Activated CD4-positive, alpha-beta T cell treated with anti-CD3 and anti-CD28 coated beads, Interleukin-2, amount 50 U/mL, for 24 hours (primary cell): ENCODE measurements around the gene POU3F2.

ENCODE experiments used
- DNase-seq, 2 donors: peaks; one replicate each; pipeline ENCODE4 v3.0.0-alpha.2; 2020; ENCODE audit warnings: low read depth in 1 of 2, low spot score in 1 of 2

Gene POU3F2

DNA sequence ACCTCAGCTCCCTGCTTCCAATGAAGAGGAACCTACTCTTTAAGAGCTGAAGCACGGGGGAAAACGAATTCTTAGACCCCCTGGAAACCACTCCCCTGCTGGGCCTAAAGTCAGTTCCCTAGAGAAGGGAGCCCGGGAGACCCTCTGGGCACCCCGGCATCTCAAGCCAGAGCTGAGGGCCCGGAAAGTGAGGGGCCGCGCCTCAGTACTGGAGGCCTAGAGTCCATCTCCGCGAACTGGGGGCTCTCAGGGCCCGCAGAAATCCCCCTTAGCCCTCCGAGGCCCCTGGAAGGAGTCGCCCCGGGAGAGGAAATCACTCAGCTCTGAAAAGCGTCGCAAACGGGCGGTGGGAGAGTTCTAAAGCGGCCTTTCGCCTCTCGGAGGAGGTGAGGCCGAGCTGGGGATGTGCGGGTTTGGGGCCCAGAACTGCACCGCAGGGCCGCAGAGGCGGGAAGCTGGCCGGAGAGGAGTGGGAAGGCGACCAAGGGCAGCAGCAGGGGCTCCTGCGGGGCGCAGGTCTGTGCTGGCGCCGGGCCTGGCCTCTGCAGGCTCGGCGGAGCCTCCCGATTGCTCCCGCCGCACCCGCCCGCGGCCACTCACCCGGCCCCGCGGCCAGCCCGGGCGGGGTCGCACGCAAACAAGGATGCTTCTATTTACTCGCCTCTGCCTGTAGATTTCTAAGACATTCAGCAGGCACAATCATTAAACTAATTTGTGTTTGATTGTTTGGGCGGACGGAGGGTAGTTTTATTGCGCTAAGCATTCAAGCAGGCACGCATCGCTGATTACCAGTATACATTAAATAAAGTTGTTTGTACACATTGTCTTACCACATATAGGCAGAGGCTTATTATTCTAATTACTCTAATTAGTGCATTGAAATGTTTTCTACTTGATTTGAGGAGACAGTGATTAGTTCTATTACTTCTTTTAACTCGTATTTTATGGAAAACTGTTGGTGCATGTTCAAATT, 9.2 kb downstream of the POU3F2 start:
- DNase-seq, result no peak

DNA sequence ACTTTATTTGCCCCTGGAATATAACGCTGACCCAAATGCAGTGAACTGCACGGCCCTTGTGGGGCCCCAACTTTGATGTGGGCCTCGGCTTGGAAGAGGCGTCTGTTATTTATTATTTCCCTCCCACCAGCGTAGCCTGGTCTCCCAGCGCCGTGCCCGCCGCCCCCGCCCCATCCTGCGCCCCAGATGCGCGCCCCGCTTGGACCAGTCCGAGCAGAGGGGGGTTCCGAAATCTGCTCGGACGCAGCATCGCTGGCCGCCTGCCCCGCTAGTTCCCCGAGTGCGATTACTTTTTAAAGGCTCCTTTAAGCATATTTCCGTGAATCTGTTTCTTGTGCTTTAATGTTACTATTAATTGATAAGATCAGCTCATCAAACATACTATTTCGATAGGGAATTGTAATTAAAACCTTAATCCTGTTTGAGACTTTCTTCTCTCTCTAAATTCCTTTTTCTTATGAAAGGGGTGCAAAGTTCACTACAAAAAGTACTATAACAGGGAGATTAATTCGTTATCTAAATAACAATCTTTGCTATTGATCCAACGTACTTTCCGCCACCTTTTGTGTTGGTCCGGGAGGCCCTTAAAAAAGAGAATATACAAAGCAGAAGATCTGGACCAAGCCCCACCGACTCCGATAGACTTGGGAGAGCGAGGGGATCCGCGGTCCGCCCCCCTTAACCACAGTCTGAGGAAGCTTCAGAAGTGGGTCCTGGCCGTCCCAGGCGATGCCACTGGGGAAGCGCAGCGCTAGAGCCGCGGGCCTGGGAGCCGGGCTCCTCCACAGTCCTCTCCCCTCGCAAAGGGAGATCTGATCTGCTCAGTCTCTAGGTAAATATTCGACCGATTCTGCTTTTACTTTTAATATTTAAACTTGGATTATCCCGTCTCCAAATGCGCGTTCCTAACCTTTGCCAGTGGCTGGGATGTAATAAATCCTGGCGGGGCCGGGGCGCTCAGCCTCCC, 10.2 kb downstream of the POU3F2 start:
- DNase-seq, result no peak

DNA sequence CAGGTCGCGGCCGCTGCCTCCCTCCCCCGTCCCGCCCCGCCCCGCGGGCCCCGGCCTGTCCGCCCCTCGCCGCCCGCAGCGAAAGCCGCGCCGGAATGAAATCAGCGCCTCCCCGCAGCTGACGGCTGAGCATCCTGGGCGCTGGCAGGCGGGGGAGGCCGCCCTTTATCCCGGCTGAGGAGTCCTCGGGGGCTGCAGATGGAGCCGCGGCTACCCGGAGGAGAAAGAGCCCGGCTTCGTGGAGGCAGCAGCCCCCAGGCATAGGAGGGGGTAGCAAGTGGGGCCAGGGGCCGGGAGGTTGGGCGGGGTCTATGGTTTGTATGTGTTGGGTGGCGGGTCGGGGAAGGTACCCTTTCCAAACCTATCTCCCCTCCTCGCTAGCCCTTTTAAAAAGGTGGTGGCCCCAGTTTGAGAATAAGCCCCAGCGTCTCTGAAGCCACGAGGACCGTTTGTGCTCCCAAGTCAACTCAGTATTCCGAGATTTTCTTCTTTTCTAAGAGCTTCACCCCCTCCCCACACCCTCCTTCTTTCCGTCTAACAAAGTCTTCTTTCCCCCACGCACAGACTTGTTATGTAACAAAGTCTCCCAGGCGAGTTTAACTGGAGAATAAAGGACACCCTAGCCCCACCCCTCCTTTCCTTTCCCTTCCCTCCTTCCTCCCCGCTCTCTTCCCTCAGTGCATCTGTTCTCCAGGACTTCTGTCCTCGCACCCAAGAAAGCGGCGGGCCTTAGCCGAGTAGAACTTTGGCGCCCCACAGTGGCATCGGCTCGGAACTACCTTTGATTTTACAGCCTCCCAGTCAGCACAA, 11.0 kb downstream of the POU3F2 start:
- DNase-seq, result peak; percentile 56 to 57

DNA sequence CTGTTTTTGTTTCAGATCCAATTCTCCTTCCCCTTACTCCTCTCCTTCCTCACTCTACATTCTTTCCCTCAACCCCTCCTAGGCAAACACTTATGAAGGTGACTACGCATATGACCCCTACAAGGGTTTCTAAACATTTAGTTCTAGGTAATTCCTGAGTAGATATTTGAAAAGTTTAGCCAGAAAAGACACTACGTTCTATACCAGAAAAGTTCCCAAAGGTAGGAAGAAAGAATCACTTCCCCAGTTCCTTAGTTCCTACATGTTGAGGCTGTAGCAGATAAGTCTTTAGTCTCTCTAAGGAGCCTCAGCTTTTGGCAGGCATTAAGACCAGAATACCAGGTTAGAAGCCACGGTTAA, 11.6 kb downstream of the POU3F2 start:
- DNase-seq, result no peak

GRCh38 chr6:98847416-98847778, 13.0 kb downstream of the POU3F2 start:
- DNase-seq, result no peak

DNA sequence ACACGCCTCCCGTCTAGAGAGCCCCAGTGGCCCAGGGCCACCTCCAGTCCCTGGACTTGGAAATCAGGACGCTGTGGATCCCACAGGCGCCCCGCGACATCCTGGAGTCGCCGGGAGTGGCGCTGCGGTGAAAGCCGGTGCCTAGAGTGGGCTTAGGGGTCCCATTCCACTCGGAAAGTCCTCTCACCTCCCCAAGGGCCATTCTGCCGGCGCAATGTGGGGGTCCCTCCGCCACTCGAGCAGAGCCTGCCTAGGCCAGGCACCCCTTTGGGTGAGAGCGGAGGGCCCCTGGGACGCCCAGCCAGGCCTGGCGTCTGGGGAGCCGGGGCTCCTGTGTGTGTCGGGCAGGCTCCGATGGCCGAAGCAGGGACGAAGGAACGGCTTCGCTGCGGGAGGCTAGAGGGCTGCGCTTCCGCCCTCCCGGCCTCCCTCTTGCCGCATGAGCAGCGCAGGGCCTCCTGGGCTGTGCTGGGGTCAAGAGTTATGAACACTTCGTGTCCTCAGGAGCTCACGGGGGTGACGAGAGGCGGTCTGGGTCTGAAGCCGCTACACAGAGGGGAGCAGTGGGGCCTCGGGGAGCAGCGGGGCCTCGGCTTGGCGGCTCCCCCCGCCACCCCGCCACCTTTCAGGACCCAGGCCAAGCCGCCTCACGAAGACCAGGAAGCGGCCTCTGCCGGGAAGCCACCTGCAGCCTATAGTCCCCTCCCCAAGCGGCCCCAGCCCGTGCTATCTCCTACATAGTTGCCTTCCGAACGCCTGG, 13.6 kb downstream of the POU3F2 start:
- DNase-seq, result no peak

DNA sequence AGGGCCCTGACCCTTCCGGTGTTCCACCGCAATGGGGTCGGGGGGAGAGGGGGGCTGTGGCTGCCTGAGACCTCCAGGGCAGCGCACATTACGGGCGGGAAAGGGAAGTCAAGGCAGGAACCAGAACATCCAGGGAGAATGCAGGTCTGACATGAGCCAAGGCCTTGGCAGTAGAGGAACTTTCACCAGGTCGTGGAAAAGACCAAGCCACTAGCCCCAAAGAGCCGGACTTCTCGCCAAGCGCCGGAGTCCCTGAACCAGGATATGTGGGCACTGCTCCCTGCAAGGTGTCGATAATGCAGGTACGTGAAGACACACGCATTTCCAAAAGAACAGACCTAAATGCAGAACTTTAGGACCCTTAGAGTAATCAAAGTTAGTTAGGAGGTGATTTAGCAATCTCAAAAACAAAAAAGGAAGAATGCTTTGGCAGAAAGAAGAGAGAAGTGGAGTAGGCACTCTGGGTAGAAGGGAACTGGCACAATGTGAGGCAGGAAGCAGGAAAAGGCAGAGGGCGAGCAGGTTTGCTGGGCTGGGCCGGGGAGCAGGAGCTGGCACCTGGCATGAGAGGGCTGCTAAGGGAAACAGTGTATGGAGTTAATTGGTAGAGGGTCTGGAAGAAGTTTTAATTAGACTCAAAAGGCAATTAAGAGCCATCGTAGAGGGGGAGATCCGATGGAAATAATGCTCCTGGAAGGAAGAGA, 14.3 kb downstream of the POU3F2 start:
- DNase-seq, result no peak

DNA sequence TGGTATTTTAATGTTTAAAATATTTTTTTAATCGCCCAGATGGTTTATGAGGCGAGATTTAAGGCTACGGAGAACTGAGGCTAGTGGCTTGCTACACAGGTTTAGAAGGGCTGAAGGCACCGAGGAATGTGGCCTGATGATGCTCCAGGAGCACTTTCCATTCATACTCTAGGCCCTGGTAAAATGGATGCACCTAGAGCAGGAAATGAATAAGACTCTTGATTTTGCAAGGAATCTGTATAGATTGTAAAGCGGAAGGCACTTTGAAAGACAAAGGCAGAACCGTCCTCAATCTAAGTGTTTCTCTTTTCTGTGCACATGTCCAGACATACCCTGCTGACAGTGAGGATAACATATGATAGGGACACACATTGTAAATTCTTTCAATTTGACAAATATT, 30.1 kb downstream of the POU3F2 start:
- no peak for DNase-seq

- DNase-seq, result no peak
Observed at GRCh38 chr6:98871057-98871456, 36.7 kb downstream of the POU3F2 start.

GRCh38 chr6:98871821-98872220, 37.4 kb downstream of the POU3F2 start:
- DNase-seq, result no peak

DNA sequence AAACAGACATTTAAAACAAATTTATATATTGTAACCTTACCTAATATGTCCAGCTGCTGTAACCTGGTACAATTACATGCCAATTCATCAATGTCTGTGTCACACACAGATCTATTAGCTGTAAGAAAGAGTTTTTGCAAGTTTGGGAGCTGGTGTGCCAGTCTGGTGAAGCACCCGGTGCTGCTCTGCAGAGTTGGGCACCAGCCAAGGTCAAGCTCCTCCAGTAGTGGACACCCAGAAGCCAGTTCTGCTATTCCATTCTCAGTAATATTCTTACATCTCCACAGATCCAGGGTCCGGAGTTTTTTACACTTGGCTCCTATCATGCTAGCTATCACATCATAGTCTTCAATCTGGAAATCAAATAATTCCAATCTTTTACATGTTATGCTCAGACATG, 41.0 kb downstream of the POU3F2 start:
- no peak for DNase-seq

GRCh38 chr6:98877250-98877649, 42.9 kb downstream of the POU3F2 start:
- DNase-seq, result no peak

- no peak for DNase-seq
Observed at GRCh38 chr6:98880486-98880885, 46.1 kb downstream of the POU3F2 start.

GRCh38 chr6:98885330-98885729, 51.0 kb downstream of the POU3F2 start:
- DNase-seq, result no peak

DNA sequence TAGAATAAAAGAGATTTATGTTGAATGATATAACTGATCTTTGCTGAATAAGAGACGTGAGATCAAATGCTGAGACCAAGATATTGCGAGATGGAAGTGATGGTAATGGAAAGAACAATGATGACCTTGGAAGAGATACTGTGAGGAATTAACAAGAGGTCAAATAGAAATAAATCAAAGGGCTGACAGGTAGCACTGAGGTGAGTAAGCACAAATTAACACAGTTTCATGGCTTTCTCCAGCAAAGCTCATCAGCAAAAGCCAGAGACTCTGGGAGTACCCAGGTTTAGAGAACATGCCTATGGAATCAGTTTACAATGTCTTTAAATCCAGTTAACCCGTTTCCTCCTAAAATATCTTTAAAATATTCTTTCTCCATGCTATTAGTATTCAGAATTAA, 53.3 kb downstream of the POU3F2 start:
- no peak for DNase-seq
